Thymus (tissue), 11 donors: ENCODE results near the gene PDGFA. TPM values are rescaled to one million over a fixed set of nuclear protein-coding genes. Genes with fewer than 3 reads are reported as not detected.

Experiments
- DNase-seq, 9 donors: peaks; one replicate each; pipeline ENCODE4 v3.0.0-alpha.2; 2013; ENCODE audit warnings: low spot score in 9 of 9, low read depth in 6 of 9, missing footprints in 1 of 9
- H3K27ac ChIP-seq, 2 donors: one replicate each; pipeline ENCODE4 v1.5.1; 2013; ENCODE audit warnings: control low read depth in 1 of 2, low read depth in 1 of 2, low read length in 1 of 2, mild to moderate bottlenecking in 1 of 2, moderate library complexity in 1 of 2
- H3K27me3 ChIP-seq, 2 donors: one replicate each; pipeline ENCODE4 v1.5.1; 2013; ENCODE audit warnings: low read length in 1 of 2; ENCODE audit not compliant: control insufficient read depth in 2 of 2, insufficient read depth in 1 of 2
- H3K36me3 ChIP-seq, 2 donors: one replicate each; pipeline ENCODE4 v1.5.1; 2013; ENCODE audit warnings: low read length in 1 of 2, mild to moderate bottlenecking in 1 of 2, moderate library complexity in 1 of 2; ENCODE audit not compliant: control insufficient read depth in 2 of 2, insufficient read depth in 2 of 2
- H3K4me1 ChIP-seq, 2 donors: one replicate each; pipeline ENCODE4 v1.5.1; 2013; ENCODE audit warnings: low read length in 2 of 2; ENCODE audit not compliant: control insufficient read depth in 2 of 2, insufficient read depth in 2 of 2
- H3K4me3 ChIP-seq, 2 donors: one replicate each; pipeline ENCODE4 v1.5.1; 2013; ENCODE audit warnings: low read length in 2 of 2, control low read depth in 1 of 2, mild to moderate bottlenecking in 1 of 2
- H3K9me3 ChIP-seq, 2 donors: one replicate each; pipeline ENCODE4 v1.5.1; 2013; ENCODE audit warnings: low read length in 1 of 2, mild to moderate bottlenecking in 1 of 2; ENCODE audit not compliant: control insufficient read depth in 2 of 2, insufficient read depth in 1 of 2
- WGBS: extraction: QIAGEN DNeasy Blood & Tissue Kit; methylation state at CpG from one replicate; pipeline ENCODE4 v1.1.7; 2013; 5-methylcytosine and 5-hydroxymethylcytosine counted together
- polyA plus RNA-seq: library from polyadenylated mRNA; stranded (reverse); fragments of 200-250 nt; gene quantifications from one replicate; pipeline ENCODE4 v1.2.3, GENCODE V29; 2013
- total RNA-seq: library from RNA; stranded (reverse); fragments of 120-200 nt; gene quantifications from one replicate; pipeline ENCODE4 v1.2.4, GENCODE V29; 2013
- donor health status: healthy.

The PDGFA gene
- total and polyA plus RNA-seq, 2 donors: 8.1 to 15.1 TPM

- 95% methylated on average over 23 of the region's 23 CpGs for WGBS
- peaks cover 2 to 21% of the 10 kb centered on the region in 2 donors for H3K4me1 ChIP-seq
- peaks cover 0 to 13% of the 10 kb centered on the region in 2 donors for H3K9me3 ChIP-seq
- DNase-seq: no peak
- no peak overlapping the region for H3K4me3 ChIP-seq
- no peaks in the 10 kb centered on the region for H3K36me3 ChIP-seq
- no peaks in the 10 kb centered on the region for H3K27me3 ChIP-seq
- no peak overlapping the region for H3K27ac ChIP-seq
Measured at GRCh38 chr7:474605-475424, 44.8 kb downstream of the PDGFA start.

GRCh38 chr7:473870-474604, 45.6 kb downstream of the PDGFA start:
- WGBS: 91% methylated on average over 14 of the region's 14 CpGs
- DNase-seq: no peak
- Histone ChIP-seq H3K27me3 (no peaks in the 10 kb centered on the region), H3K27ac (no peak overlapping the region), H3K4me1 (peaks cover 2 to 26% of the 10 kb centered on the region in 2 donors), H3K4me3 (no peak overlapping the region), H3K9me3 (peaks cover 0 to 13% of the 10 kb centered on the region in 2 donors), H3K36me3 (no peaks in the 10 kb centered on the region)

- DNase-seq: no peak
- Histone ChIP-seq H3K4me1 (peaks cover 2 to 29% of the 10 kb centered on the region in 2 donors), H3K27ac (no peak overlapping the region), H3K9me3 (peaks cover 0 to 13% of the 10 kb centered on the region in 2 donors), H3K4me3 (no peak overlapping the region), H3K36me3 (no peaks in the 10 kb centered on the region), H3K27me3 (no peaks in the 10 kb centered on the region)
- 95% methylated on average over 18 of the region's 18 CpGs for WGBS
Measured at GRCh38 chr7:473211-473734, 46.4 kb downstream of the PDGFA start.

GRCh38 chr7:472640-472957, 47.0 kb downstream of the PDGFA start:
- Histone ChIP-seq H3K4me1 (peaks cover 2 to 29% of the 10 kb centered on the region in 2 donors), H3K36me3 (no peaks in the 10 kb centered on the region), H3K27ac (peak overlapping the region in 1 of 2 donors; percentile 82), H3K9me3 (peaks cover 0 to 13% of the 10 kb centered on the region in 2 donors), H3K4me3 (no peak overlapping the region), H3K27me3 (no peaks in the 10 kb centered on the region)
- 93% methylated on average over 4 of the region's 4 CpGs for WGBS
- DNase-seq: no peak

GRCh38 chr7:471866-472639, 47.6 kb downstream of the PDGFA start:
- peak overlapping the region; percentile 79 to 82 for H3K27ac ChIP-seq
- H3K4me1 ChIP-seq: peaks cover 2 to 29% of the 10 kb centered on the region in 2 donors
- peak in 1 of 9 donors; percentile 36 for DNase-seq
- no peaks in the 10 kb centered on the region for H3K36me3 ChIP-seq
- H3K27me3 ChIP-seq: no peaks in the 10 kb centered on the region
- H3K9me3 ChIP-seq: peaks cover 0 to 13% of the 10 kb centered on the region in 2 donors
- no peak overlapping the region for H3K4me3 ChIP-seq
- 65% methylated on average over 26 of the region's 26 CpGs for WGBS

- 88% methylated on average over 20 of the region's 21 CpGs for WGBS
- Histone ChIP-seq H3K9me3 (peaks cover 0 to 13% of the 10 kb centered on the region in 2 donors), H3K27ac (peak overlapping the region; percentile 58 to 79), H3K4me3 (no peak overlapping the region), H3K4me1 (peaks cover 2 to 29% of the 10 kb centered on the region in 2 donors), H3K36me3 (no peaks in the 10 kb centered on the region), H3K27me3 (no peaks in the 10 kb centered on the region)
- DNase-seq: no peak
Measured at GRCh38 chr7:471191-471865, 48.3 kb downstream of the PDGFA start.

GRCh38 chr7:469563-469961, 50.1 kb downstream of the PDGFA start:
- Histone ChIP-seq H3K9me3 (peaks cover 0 to 5% of the 10 kb centered on the region in 2 donors), H3K4me1 (peaks cover 2 to 31% of the 10 kb centered on the region in 2 donors), H3K36me3 (no peaks in the 10 kb centered on the region), H3K4me3 (no peak overlapping the region), H3K27me3 (no peaks in the 10 kb centered on the region), H3K27ac (no peak overlapping the region)
- 97% methylated on average over 17 of the region's 17 CpGs for WGBS
- no peak for DNase-seq

GRCh38 chr7:468681-469562, 50.7 kb downstream of the PDGFA start:
- 41% methylated on average over 16 of the region's 16 CpGs for WGBS
- no peak overlapping the region for H3K27ac ChIP-seq

More at GRCh38 chr7:468681-469562, 50.7 kb downstream of the PDGFA start:
- Histone ChIP-seq H3K9me3 (peaks cover 0 to 5% of the 10 kb centered on the region in 2 donors), H3K36me3 (no peaks in the 10 kb centered on the region), H3K4me1 (peaks cover 2 to 32% of the 10 kb centered on the region in 2 donors), H3K4me3 (no peak overlapping the region), H3K27me3 (no peaks in the 10 kb centered on the region)
- DNase-seq: no peak
